ENCODE data around the gene WDR7. TPM values are rescaled to one million over a fixed set of nuclear protein-coding genes. Genes with fewer than 3 reads are reported as not detected.

WDR7 gene
- total RNA-seq, 2 experiments from 2014 or later: 35.9 to 43.3 TPM

DNA sequence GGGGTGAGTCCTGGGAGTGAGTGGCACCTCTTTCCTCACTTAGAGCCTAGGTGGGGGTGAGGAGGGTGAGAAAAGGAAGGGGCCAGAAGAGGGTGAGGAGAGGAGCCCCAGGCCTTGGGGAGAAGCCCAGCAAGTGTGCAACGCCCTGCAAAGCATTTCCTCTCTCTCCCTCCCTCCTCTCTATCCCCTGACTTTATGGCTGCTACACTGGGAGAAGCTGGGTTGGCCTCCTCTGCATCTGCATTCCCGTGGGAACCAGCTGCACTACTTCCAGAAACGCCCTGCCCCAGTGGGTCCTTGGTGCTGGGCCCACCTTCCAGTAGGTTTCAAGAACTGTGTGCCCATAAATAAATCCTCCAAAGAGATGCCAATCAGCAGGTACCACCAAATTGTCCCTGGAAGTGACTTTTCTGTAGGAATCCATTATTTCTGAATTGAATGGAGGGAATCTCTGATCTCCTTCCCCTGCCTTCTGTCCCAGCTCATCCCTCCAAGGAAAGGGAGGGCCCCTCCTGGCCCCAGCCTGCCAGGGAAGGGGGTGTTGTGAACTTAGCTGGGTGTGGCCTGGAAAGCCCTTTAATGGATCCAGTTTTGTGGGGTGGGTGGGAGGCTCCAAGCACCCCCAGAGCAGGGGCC, 400.0 kb downstream of the WDR7 start:
- H3K27ac Mint-ChIP-seq: no peak overlapping the region
- H3K9me3 Mint-ChIP-seq (ENCODE audit: low read depth): peaks cover 4% of the 10 kb centered on the region
- no peak overlapping the region for H3K4me3 Mint-ChIP-seq
- DNase-seq: no peak
- CTCF ChIA-PET: no interaction called here
- no peak for ATAC-seq
- peaks cover 12% of the 10 kb centered on the region for H3K27me3 Mint-ChIP-seq
- H3K4me1 Mint-ChIP-seq: no peaks in the 10 kb centered on the region
- H3K36me3 Mint-ChIP-seq: no peaks in the 10 kb centered on the region

DNA sequence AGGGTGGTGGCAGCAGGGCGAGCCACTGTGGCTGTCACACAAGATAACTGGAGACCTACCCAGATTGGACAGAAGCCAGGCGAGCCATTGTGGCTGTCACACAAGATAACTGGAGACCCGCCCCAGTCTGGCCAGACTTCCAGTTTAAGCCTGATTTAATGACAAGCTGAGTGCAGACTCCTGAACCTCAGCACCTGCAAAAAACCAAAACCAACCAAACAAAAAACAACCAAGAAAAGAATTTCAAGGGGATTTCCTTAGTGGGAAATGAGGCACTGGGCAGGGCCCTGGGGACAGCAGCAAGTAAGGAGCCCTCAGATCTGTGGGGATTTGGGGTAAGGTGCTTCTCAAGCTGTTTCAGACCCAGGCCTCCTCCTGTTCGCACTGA, 400.5 kb downstream of the WDR7 start:
- Mint-ChIP-seq H3K36me3 (no peaks in the 10 kb centered on the region), H3K9me3 (ENCODE audit: low read depth) (peaks cover 4% of the 10 kb centered on the region), H3K27me3 (peaks cover 12% of the 10 kb centered on the region), H3K27ac (no peak overlapping the region), H3K4me1 (no peaks in the 10 kb centered on the region), H3K4me3 (no peak overlapping the region)
- ATAC-seq (no peak), DNase-seq (no peak)
- CTCF ChIA-PET: no interaction called here

DNA sequence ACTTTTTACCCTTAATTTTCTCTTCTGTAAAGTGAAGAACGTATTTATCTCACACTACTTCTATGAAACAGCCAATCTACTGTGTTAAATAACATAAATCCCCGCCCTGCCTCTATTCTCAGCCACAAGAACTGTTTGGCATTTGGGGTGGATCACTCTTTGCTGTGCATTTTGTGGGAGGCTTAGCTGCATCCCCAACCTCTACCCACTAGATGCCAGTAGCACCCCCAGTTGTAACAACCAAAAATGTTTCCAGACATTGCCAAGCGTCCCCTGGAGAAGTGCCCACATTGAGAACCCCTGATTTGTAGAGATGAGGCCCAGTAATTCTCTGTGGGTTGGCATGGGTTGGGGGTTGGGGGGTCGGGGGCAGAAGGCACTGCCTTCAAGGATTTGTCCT, 401.0 kb downstream of the WDR7 start:
- DNase-seq (no peak), ATAC-seq (no peak)
- Mint-ChIP-seq H3K27ac (no peak overlapping the region), H3K4me3 (no peak overlapping the region), H3K36me3 (no peaks in the 10 kb centered on the region), H3K4me1 (no peaks in the 10 kb centered on the region), H3K27me3 (peaks cover 12% of the 10 kb centered on the region), H3K9me3 (ENCODE audit: low read depth) (peaks cover 4% of the 10 kb centered on the region)
- CTCF ChIA-PET: no interaction called here

DNA sequence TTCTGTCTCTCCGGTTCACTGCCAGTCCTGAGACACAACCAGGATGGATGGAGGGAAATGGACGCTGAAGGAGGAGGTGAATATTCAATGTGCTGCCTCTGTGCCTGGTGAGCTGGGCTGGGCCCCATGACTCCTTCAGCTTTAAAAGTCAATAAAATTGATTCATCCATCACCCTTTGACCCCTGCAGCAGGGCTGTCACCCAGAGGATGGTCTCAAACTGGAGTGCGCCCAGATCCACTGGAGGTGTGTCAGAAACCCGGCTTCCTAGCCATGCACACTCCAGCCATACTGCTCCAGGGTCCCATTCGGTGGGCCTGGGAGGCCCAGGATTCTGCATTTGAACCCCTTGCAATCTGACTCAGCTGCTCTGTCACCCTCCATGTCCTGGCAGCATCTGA, 401.6 kb downstream of the WDR7 start:
- peaks cover 4% of the 10 kb centered on the region for H3K9me3 Mint-ChIP-seq (ENCODE audit: low read depth)
- H3K4me3 Mint-ChIP-seq: no peak overlapping the region
- H3K27ac Mint-ChIP-seq: no peak overlapping the region
- ATAC-seq: no peak
- peaks cover 12% of the 10 kb centered on the region for H3K27me3 Mint-ChIP-seq
- H3K4me1 Mint-ChIP-seq: no peaks in the 10 kb centered on the region
- no peak for DNase-seq
- no peaks in the 10 kb centered on the region for H3K36me3 Mint-ChIP-seq
- CTCF ChIA-PET: no interaction called here

DNA sequence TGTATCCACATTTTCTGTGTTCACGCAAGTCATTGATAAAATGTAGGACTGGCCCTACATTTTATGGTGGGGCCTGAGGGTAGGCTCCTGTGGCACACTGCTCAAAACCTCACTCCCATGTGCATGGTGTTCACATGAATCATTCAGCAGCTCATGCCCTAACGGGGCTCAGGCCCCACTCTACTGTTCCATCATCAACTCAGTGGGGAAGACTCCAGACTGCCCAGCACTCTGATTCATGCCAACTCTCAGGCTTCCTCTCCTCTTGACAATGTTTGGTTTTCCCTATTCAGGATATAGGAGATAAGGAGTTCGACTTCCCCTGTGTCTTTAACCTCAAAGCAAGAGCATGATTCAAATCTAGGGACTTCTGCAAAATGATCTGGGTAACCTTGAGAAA, 403.7 kb downstream of the WDR7 start:
- CTCF ChIA-PET: no interaction called here
- peaks cover 4% of the 10 kb centered on the region for H3K9me3 Mint-ChIP-seq (ENCODE audit: low read depth)

DNA sequence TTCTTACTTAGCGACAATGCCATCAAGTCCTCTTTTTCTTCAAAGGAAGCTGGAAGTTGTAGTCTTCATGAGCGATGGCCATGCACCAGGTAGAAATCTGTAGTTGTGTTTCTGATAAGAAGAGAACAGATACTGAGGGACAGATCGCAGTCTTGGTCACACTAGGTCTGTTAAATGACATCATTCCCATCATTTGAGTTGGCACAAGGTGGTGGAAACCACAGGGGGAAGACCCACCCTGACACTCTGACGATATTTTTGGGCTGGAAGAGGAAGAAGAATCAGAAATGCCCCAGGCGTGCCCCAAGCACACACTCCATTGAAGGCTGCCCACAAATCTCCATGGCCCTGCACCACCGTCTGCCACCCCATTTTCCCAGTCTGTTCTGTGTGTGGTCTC, 406.7 kb downstream of the WDR7 start:
- CTCF ChIA-PET: no interaction called here
- H3K36me3 Mint-ChIP-seq: no peaks in the 10 kb centered on the region
- H3K27ac Mint-ChIP-seq: no peak overlapping the region
- H3K27me3 Mint-ChIP-seq: peaks cover 15% of the 10 kb centered on the region
- no peak overlapping the region for H3K4me3 Mint-ChIP-seq
- H3K4me1 Mint-ChIP-seq: peaks cover 7% of the 10 kb centered on the region
- no peak for DNase-seq
- peaks cover 4% of the 10 kb centered on the region for H3K9me3 Mint-ChIP-seq (ENCODE audit: low read depth)
- no peak for ATAC-seq

More for the DNA sequence above, 403.7 kb downstream of the WDR7 start:
- H3K4me1 Mint-ChIP-seq: peaks cover 4% of the 10 kb centered on the region
- H3K27ac Mint-ChIP-seq: no peak overlapping the region
- H3K36me3 Mint-ChIP-seq: no peaks in the 10 kb centered on the region
- no peak for ATAC-seq
- no peak overlapping the region for H3K4me3 Mint-ChIP-seq
- H3K27me3 Mint-ChIP-seq: peaks cover 12% of the 10 kb centered on the region
- DNase-seq: no peak

DNA sequence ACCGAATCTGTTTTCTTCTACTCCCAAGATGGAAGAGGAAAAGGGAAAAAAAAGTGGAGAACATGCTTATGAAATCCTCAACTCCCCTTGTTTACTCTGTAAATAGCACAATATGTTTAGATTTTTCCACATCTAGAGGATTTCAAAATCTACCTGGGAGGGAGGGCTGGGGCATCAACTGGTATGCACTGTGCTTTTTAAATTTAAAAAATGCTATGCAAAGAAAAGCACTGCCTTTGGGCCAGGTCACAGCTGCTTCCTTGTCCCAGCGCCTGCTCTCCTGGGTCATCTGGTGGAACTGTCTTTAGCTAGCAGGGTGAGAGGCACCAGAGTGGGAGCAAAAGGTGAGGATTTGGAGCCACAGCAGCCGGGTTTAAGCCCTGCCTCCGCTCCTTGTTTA, 407.6 kb downstream of the WDR7 start:
- Mint-ChIP-seq H3K27ac (no peak overlapping the region), H3K27me3 (peaks cover 17% of the 10 kb centered on the region), H3K36me3 (no peaks in the 10 kb centered on the region), H3K4me1 (peaks cover 7% of the 10 kb centered on the region), H3K4me3 (no peak overlapping the region), H3K9me3 (ENCODE audit: low read depth) (peaks cover 4% of the 10 kb centered on the region)
- DNase-seq (no peak), ATAC-seq (no peak)
- CTCF ChIA-PET: no interaction called here

DNA sequence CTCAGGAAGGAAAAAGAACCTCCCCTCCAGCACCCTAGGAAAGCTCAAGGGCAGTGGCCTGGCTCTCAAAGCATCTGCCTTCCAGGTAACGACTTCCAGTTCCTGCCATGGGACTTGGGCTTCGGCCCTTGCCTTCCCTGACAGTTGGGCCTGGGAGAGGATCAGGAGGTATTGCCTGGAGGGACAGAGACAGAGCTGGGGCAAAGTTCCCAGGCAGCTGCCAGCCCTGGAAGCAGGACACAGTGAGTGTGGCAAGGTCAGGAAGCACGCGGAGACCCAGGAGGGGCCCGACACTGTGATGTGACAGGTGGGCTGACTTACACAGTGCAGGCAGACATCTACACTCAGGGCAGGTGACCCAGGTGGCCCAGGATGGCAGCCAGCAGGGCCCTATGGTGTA, 408.2 kb downstream of the WDR7 start:
- Mint-ChIP-seq H3K9me3 (ENCODE audit: low read depth) (peaks cover 2% of the 10 kb centered on the region), H3K27ac (no peak overlapping the region), H3K27me3 (peaks cover 16% of the 10 kb centered on the region), H3K36me3 (no peaks in the 10 kb centered on the region), H3K4me1 (peaks cover 7% of the 10 kb centered on the region), H3K4me3 (no peak overlapping the region)
- no peak for ATAC-seq
- CTCF ChIA-PET: no interaction called here
- DNase-seq: no peak

DNA sequence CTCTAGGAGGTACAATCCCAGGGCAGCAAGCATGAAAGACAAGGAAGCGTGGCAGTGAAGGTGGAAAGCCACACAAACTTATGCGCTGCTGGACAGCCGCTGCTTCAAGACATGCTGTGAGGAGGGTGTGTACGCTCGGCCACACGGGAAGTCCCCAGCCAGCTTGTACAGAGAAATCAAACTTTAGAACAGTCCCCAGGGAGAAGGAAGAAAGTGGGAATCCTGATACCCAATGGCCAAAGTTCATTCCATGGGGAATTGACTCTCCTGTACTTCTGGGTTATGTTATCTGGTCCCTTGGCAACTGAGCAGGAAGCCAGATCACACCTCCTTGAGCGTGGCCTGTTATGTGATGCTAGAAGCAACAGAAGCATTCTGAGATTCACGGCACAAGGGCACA, 409.7 kb downstream of the WDR7 start:
- Mint-ChIP-seq H3K36me3 (no peaks in the 10 kb centered on the region), H3K9me3 (ENCODE audit: low read depth) (no peaks in the 10 kb centered on the region), H3K27me3 (peaks cover 6% of the 10 kb centered on the region), H3K27ac (no peak overlapping the region), H3K4me3 (no peak overlapping the region), H3K4me1 (peaks cover 7% of the 10 kb centered on the region)
- no peak for DNase-seq
- CTCF ChIA-PET: no interaction called here
- ATAC-seq: no peak

DNA sequence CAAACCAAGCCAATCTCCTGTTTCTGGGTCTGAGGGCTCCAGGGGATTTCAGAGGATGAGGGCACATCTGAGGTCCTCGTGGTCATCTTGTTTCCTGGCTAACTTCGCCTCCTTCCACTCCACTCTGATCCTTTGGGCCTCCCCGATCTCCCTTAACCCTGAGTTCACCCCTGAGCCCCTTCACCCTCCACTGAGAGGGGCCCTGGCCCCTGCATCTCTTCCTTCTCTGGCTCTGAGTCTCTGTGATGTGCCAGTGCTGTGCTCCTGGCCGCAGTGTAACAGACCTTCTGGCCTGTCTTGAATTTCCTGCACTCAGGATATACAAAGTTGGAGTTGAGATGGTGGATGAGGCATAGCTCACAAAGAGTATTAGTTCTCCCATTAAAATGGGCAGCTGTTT, 411.0 kb downstream of the WDR7 start:
- no peak overlapping the region for H3K4me3 Mint-ChIP-seq
- CTCF ChIA-PET: no interaction called here
- peaks cover 6% of the 10 kb centered on the region for H3K27me3 Mint-ChIP-seq

DNA sequence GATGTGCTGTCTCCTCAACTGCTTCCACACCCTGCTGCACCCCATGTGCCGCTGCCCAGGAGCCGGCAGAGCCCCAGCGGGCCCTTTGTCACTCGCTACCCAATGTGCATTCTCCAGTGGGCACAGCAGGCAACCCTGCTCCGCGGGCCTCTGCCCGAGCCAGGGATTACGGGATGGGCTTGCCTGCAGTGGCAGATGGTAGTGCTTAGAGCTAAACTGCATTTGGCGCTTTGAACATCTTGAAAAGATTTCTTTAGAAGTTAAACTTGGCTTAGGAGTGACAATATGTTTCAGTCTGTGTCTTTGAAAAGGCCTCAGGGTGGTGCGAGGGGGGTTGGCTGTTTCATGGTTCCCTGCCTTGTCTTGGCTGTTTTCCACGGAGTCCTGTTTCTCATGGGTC, 411.7 kb downstream of the WDR7 start:
- CTCF ChIA-PET: no interaction called here
- no peak for ATAC-seq
- DNase-seq: no peak
- peaks cover 7% of the 10 kb centered on the region for H3K4me1 Mint-ChIP-seq
- H3K27ac Mint-ChIP-seq: no peak overlapping the region
- H3K4me3 Mint-ChIP-seq: no peak overlapping the region
- no peaks in the 10 kb centered on the region for H3K9me3 Mint-ChIP-seq (ENCODE audit: low read depth)
- peaks cover 6% of the 10 kb centered on the region for H3K27me3 Mint-ChIP-seq
- H3K36me3 Mint-ChIP-seq: no peaks in the 10 kb centered on the region

More for the DNA sequence above, 411.0 kb downstream of the WDR7 start:
- H3K27ac Mint-ChIP-seq: no peak overlapping the region
- ATAC-seq (no peak), DNase-seq (no peak)
- H3K36me3 Mint-ChIP-seq: no peaks in the 10 kb centered on the region
- no peaks in the 10 kb centered on the region for H3K9me3 Mint-ChIP-seq (ENCODE audit: low read depth)
- H3K4me1 Mint-ChIP-seq: peaks cover 7% of the 10 kb centered on the region

DNA sequence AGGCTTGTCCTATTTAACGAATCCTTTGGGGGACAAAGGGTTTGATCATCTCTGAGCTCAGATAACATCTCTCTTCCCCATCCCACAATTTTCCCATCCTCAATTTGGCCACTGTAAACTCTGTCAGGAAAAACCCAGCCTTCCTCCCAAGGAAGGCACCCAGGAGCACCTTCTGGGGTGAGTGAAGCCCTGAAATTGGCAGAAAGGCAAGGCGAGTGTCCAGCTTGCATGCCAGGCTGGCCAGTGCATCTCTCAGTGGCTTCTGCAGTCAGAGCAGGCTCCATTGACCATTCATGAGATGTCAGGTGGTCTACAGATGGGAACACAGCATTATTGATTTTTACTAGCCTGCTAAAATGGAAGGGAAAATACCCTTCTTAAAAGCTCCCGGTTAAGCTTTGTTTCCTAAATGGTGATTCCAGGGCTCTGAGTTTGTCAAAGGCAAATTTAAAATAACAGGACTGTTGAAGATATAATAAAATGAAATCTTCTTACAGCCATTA, 412.5 kb downstream of the WDR7 start:
- peaks cover 6% of the 10 kb centered on the region for H3K27me3 Mint-ChIP-seq
- CTCF ChIA-PET: no interaction called here
- H3K36me3 Mint-ChIP-seq: no peaks in the 10 kb centered on the region
- peaks cover 3% of the 10 kb centered on the region for H3K4me1 Mint-ChIP-seq
- no peak overlapping the region for H3K27ac Mint-ChIP-seq
- no peak overlapping the region for H3K4me3 Mint-ChIP-seq
- no peaks in the 10 kb centered on the region for H3K9me3 Mint-ChIP-seq (ENCODE audit: low read depth)
- no peak for ATAC-seq
- no peak for DNase-seq

DNA sequence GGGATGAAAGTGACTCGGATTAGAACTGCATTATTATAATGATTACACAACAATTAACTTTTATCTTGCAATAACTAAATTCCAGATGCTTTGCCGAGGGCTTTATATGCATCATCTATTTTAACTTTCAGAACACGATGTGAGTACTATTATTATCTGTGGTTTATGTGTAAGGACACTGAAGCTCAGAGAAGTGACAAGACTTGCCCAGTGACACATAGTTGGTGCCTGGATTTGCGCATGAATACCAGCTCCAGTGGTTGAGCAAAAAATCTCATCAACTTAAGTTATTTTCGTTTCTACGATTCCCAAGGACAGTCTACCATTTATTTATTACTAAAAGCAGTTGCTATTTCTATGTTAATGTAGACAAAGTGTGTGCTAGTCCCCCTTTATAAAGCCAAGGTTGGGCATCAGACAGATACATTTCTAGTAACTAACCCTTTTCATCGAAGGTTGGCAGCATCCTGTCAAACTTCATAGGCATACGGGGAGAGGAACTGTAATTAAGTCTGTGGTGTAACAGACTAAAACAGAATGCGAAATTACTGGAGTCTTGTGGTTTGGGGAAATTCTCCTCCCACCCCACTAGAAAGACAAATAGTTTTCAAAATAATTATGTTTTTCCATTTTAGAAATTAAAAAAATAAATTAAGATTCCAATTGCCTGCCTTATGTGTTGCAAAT, 422.5 kb downstream of the WDR7 start:
- Mint-ChIP-seq H3K36me3 (no peaks in the 10 kb centered on the region), H3K27ac (no peak overlapping the region), H3K4me3 (no peak overlapping the region), H3K27me3 (peaks cover 38% of the 10 kb centered on the region), H3K9me3 (ENCODE audit: low read depth) (no peaks in the 10 kb centered on the region), H3K4me1 (peaks cover 23% of the 10 kb centered on the region)
- ATAC-seq: no peak
- no peak for DNase-seq
- CTCF ChIA-PET: no interaction called here

DNA sequence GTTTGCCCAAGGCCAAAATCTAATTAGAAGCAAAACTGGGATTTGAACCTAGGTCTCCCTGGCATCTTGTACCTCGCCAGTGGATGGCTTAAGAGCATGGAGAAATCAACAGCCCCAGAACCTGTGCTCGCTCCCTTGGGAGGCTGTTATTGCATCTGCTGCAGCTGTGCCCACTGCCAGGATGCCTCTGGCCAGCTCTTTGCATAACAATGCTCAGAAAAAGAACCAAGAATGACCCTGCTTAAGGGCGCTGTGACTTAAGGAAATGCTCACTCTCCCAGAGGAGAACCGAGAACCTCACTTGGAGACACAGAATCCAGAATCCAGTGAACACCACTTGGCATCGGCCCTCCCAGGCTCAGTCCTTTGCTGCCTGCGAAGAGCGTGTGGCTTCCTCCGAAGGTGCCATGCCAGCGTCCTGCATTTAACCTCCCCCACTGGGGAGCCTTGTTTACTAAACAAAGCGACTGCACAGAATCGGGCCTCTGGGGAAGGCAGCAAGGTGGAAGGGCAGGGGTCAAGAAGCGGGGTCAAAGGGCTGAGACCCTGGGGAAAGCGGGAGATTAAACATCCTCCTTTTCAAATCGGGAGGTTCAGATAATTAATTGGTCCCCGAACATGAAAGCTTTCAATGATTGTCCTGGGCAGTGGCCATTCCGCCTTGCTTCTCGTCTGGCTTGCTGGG, 424.7 kb downstream of the WDR7 start:
- peaks cover 31% of the 10 kb centered on the region for H3K4me1 Mint-ChIP-seq
- peaks cover 53% of the 10 kb centered on the region for H3K27me3 Mint-ChIP-seq
- no peak overlapping the region for H3K4me3 Mint-ChIP-seq
- no peak for ATAC-seq
- H3K27ac Mint-ChIP-seq: no peak overlapping the region
- no peaks in the 10 kb centered on the region for H3K9me3 Mint-ChIP-seq (ENCODE audit: low read depth)
- no peaks in the 10 kb centered on the region for H3K36me3 Mint-ChIP-seq
- CTCF ChIA-PET: no interaction called here
- no peak for DNase-seq
